NCI-H69 (cell line): ENCODE data around the gene IGFBP6.
"Not testable (repeated sequence)": the region's sequence is repeated elsewhere in the genome, so short reads cannot be mapped to it uniquely, and the experiment has no call there.

Source experiments
- DNase-seq: peaks from one replicate; lab custom pipeline; 2025; lab: John Stamatoyannopoulos, UW

The IGFBP6 gene

DNA sequence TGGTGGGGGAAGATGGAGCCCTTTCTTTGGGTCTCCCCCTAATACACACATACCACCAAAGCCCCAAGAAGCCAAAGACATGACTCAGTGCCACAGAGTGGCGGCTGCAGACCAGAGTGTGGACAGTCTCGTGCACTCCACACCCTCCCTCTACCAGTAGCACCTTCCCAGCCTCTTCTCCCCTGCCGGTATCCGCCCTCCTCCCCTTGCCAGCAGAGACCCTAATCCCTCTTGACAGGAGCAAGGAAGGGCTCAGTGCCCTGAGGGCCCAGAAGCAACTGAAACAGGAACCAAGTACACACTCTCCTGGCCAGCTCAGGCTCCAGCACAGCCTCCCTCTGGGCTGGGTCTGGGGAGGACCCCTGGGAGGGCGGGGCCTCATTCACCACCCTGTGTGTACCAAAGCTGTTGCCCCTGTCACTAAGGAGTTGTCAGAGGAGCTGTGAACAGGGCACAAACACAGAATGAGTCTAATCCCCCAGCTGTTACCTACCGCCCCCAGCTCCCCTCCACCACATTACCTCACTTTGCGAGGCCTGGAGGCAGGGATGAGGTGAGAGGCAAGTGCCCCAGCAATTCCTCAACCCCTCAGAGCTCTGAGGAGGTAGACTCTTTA is 26.5 kb upstream of the IGFBP6 start:
- peak; percentile 30 for DNase-seq

DNA sequence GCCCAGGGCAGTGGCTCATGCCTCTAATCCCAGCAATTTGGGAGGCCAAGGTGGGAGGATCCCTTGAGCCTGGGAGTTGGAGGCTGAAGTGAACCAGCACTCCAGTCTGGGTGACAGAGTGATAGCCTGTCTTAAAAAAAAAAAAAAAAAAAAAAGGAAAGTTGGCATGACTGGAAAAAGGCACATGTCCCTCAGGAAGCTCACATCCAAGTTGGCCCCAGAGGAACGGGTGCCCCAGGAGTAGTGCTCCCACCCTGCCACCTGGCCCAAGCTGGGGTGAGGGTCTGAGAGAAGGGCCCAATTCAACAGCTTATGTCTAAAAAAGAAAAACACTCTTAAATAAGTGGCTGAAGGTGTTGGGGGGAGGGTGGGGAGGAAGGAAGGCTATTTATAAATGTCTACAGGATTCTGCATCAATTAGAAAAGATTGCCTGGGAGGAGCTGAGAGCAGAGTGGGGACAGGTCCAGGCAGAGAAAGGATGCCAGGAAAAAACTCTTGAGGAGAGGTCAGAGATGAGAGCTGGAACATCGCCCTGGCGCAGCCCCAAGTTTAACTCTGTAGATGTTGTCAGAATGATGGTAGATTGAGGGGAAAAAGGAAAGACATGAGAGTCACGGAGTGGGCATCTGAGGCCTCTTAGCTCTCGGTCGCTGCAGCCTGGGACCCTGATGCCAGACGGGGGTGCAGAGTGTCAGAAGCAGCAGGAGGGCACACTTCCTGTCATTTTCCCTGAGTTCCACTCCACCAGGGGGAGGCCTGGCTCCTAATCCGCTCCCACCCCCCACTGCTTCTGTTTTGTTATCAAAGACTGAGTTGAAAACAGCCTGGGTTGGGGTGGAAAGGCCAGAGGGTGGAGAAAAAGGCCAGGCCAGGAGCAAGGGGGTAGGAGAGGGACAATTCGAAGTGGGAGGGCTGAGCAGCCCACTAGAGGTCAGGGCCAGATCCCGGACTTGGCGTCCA is 25.6 kb upstream of the IGFBP6 start:
- DNase-seq = peak; percentile 53

DNA sequence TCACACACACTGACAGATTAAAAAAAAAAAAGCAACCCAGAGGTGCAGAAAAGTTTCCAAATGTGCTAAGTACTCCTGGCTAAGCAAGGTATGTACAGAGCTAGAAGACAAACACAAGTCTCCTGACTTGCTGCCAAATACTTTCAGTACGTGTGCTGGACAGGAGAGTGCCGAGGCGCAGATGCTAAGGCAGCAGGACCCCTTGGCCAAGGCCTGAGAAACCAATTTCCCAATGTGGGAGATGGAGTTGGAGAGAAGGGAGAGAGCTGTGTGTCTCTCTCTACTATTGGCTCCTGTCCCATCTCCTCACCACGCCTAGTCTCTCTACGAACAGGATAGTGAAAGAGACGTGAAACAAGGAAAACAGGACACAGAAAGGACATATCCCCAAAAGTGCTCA is 23.6 kb upstream of the IGFBP6 start:
- no peak for DNase-seq

GRCh38 chr12:53074283-53074998 is 23.0 kb upstream of the IGFBP6 start:
- no peak for DNase-seq

GRCh38 chr12:53074999-53075370 is 22.5 kb upstream of the IGFBP6 start:
- DNase-seq = no peak

DNA sequence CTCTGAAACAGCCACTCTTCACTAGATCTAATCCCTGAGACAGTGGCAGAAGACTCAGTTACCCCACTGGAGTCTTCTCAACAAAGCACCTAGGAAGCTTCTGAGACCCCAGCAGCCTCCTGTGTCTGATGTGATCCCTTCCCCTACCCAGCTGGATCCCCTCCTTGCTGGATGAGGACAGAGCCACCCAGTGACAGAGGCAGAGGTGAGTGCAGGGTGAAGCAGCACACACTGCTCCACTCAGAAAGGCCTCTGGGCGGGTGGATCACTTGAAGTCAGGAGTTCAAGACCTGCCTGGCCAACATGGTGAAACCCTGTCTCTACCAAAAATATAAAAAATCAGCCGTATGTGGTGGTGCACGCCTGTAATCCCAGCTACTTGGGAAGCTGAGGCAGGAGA is 21.0 kb upstream of the IGFBP6 start:
- no peak for DNase-seq

DNA sequence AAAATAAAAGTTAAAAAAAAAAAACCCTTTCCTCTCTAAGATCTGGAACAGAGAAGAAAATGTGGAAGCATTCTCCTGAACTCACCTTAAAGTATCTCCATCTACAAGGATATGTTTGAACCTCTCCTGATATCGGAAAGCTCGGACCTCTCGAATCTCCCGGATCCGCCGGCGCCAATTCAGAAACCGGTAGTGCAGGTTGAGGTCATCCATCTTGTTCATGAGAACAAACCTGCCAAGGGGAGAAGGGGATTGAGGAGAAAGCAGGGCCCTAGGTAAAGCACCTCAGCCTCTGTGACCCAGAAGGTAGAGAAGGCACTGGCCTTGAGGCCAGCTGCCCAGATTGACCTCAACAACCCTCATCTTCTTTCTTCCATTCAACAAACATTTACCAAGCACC is 20.4 kb upstream of the IGFBP6 start:
- no peak for DNase-seq

GRCh38 chr12:53078425-53079225 is 18.8 kb upstream of the IGFBP6 start:
- DNase-seq = peak; percentile 82

DNA sequence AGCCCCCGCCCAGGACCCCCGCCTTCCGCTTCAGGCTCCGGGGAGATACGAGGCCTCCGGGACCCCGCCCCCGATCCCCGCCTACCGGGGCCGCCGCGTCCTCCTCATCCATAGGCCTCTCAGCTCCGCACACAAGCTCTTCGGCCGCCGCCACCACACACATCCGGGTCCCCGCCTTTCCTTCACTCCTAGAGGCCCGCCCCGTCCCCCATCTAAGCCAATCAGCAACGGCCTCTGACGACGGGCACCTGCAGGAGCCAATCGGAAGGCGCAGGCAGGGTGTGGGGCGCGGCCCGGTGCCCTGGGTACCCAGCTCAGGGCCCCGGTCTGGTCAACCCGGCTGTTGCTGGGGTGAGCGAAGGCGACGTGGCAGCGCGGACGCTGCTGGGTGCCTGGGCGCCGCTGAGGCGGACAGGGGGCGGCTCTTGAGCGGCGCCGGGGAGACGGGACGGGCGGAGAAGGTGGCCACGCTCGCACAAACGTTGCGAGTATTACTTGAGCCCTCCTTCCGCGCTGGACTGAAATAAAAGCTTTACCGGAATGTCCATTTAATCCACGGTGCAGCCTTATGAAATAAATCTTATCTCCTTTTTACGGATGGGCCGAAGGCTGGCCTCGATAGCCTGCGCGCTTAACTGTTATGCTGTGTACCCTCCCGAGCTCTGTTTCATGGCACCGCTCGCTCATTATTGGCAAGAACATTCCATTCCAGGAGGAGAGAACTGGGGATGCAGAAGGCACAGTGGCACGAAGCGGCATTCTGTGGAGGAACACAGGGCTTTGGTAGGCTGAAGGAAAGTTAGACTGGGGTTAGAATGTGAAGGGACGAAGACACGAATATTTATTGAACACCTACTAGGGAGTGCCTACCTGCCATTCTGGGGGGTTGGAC is 18.0 kb upstream of the IGFBP6 start, which contains the start of gene SPRYD3:
Gene SPRYD3, minus strand, starts transcription at position 165 of the 892 bp plus-strand sequence. Its CDS starts 57 bp downstream, at position 108.
- DNase-seq = peak; percentile 98

DNA sequence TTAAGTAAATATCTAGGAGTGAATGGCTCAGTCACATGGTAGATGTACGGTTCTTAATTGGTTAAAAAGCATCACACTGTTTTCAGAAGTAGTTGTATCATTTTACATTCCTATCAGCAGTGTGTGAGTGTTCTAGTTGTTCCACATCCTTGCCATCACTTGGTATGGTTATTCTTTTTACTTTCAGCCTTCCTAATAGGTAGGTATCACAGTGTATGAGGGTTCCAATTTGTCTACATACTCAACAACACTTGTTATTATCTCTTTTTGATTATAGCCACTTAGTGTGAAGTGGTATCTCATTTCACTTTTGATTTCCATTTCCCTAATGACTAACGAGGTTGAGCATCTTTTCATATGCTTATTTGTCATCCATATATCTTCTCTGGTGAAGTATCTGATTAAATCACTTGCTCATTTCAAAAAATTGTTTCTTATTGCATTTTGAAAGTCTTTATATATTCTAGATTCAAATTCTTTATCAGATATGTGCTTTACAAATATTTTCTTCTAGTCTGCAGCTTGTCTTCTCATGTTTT is 14.8 kb upstream of the IGFBP6 start:
- DNase-seq = no peak

DNA sequence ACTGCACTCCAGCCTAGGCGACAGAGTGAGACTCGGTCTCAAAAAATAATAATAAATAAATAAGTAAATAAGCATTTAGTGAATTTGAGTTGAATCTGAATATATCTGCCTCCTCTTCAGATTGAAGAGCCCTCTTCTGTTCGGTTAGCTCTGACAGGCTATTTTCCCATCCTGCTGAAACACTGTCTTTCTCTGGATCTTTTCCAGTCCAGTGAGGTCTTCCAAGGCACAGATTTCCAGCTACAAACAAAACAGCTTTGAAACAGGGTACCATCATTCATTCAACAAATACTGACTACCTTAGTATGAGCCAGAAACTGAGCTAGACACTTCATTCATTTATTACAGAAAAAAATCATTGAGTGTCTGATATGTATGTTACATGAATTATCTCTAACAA is 11.1 kb upstream of the IGFBP6 start:
- no peak for DNase-seq

DNA sequence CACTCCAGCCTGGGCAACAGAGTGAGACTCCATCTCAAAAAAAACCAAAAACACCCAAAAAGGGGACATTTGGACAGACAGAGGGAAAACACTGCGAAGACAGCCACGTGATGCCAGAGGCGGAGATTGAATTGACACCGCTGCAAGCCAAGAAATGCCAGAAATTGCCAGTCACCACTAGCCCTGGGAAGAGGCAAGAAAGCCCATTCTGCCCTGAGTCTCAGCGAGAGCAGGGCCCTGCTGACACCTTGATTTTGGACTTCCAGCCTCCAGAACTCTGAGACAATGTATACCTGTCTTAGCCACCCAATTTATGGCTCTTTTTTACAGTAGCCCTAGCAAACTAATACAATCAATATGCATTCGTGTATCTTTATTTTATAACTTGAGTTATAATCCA is 7.4 kb upstream of the IGFBP6 start:
- no peak for DNase-seq

GRCh38 chr12:53090554-53090953 is 6.9 kb upstream of the IGFBP6 start:
- DNase-seq = no peak

- DNase-seq = peak; percentile 19
Measured at GRCh38 chr12:53091756-53092155, 5.7 kb upstream of the IGFBP6 start.

GRCh38 chr12:53093777-53094393 is 3.6 kb upstream of the IGFBP6 start:
- DNase-seq = no peak

GRCh38 chr12:53094394-53094787 is 3.1 kb upstream of the IGFBP6 start:
- no peak for DNase-seq

DNA sequence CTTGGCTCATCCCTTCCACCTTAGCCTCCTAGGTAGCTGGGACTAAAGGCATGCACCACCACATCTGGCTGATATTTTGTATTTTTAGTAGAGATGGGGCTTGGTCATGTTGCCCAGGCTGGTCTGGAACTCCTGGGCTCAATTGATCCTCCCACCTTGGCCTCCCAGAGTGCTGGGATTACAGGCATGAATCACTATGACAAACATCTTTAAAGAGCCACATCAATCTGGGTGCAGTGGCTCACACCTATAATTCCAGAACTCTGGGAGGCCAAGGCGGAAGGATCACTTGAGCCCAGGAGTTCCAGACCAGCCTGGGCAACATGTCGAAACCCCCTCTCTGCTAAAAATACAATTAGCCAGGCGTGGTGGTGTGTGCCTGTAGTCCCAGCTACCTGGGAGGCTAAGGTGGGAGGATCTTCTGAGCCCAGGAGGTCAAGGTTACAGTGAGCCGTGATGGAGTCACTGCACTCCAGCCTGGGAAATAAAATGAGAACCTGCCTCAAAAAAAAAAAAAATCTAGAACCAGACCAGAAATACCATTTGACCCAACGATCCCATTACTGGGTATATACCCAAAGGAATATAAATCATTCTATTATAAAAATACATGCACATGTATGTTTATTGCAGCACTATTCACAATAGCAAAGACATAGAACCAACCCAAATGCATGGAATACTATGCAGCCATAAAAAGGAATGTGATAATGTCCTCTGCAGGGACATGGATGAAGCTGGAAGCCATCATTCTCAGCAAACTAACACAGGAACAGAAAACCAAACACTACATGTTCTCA is 2.5 kb upstream of the IGFBP6 start:
- DNase-seq = not testable (repeated sequence)

GRCh38 chr12:53095596-53095895 is 1.9 kb upstream of the IGFBP6 start:
- not testable (repeated sequence) for DNase-seq

DNA sequence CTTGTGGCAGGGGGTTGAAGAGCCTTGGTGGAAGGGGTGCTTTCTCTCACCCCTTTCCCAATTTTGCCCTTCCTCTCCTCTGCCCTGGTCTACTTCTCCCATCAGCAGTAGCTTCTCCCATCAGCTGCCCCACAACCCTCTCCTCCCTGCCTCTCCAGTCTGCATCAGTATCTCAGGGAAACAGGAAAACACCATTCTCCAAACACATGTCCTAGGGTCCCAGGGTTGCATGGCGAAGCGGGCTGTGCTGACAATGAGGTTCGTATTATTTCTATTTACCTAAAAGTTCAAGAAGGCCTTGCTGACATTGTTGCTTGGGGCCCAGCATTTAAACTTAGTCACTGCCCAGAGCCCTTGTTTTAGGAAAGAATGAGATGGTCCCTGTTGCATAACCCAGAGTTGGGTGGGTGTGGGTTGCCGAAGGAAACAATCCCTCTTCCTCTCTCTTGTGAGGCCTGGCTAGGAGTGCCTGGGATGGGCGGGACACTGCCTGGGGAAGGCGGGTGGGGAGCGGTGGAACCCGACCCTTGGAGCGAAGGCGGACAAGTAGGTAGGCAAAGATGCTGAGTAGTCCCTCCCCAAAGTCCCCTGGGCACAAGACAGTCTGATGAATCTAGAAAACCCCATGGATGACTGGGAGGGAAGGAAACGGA is 1.3 kb upstream of the IGFBP6 start:
- DNase-seq = no peak
